Muscle of arm (tissue), 12 donors: ENCODE measurements around the gene RPGRIP1L. TPM values are rescaled to one million over a fixed set of nuclear protein-coding genes. Genes with fewer than 3 reads are reported as not detected.
"Not testable (repeated sequence)": the region's sequence is repeated elsewhere in the genome, so short reads cannot be mapped to it uniquely, and the experiment has no call there.

Source experiments
- DNase-seq: peaks from one replicate; pipeline ENCODE4 v3.0.0-alpha.2; 2013
- polyA plus RNA-seq, 12 donors: library from polyadenylated mRNA; unstranded; fragments of 120-200 nt; gene quantifications; one replicate each; pipeline ENCODE4 v1.2.1, GENCODE V29; 2013; ENCODE audit not compliant: insufficient read length in 12 of 12

The RPGRIP1L gene
- polyA plus RNA-seq, 12 donors, result 6.4 to 19.0 (median 8.4) TPM; not detected in 1

DNA sequence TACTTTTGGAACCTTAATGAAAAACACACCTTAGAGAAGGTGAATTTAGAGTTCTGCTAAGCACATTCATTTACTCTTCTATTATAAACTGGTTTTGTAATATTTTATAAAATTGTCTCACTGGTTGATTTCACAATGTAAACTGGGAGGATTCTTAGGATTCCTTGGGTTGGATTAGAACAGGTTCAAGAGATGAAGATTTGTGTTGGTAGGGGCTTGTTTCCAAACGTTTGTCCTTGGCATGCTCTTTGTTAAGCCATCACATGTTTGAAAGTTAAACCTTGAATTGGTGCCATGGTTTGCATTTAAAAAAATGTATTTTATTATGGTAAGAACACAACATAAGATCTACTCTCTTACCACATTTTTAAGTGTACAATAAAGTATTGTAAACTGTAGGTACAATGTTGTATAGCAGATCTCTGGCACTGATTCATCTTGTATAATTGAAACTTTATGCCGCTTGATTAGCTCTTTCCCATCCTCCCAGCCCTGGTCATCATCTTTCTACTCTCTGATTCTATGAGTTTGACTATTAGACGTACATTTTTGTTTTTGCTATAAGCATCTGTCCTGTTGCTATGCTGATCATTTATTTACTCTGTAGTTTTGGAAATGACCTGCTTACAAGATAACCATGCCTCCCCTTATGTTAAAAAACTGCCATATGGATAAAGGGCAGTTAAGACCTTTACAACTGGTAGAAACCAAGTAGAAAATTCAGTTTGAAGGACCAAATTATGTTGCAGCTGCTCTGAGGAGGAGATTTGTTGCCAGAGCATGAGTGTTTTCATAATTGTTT lies 9.9 kb upstream of the RPGRIP1L start:
- peak; percentile 31 for DNase-seq

DNA sequence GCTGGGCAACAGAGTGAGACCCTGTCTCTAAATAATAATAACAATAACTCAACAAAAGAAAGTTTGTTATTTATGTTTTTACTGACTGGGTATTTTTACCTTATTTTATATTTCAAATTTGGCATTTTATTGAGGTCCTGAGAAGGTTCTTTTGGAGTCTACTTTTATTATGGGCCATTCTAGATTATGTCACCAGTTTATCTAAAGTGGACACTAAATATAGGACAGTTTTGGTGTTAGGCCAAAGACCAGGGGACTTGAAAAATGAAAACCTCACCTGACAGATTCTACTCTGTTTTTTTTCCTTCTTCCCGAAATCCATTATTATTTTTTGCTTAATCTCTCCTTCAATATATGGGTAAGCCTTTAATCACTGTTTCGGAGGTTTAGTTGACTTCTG lies 8.4 kb upstream of the RPGRIP1L start:
- no peak for DNase-seq

DNA sequence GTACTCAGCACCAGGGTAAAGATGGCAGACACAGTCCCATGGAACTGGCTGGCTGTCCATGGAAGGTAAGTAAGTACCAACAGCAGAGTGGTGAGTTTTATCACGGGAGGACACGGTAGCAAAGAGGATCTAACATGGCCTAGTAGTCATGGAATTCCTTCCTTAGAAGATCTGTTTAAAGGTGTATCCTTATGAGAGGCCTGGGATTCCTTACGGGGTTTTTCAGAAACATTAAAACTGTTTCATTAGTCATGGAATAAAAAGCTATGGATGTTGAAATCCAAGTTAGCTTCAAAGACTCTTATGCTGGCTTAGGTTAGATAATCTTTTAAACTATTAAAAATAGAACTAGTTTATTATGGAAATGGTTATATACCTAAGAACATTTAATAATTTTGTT lies 7.7 kb upstream of the RPGRIP1L start:
- DNase-seq, result no peak

DNA sequence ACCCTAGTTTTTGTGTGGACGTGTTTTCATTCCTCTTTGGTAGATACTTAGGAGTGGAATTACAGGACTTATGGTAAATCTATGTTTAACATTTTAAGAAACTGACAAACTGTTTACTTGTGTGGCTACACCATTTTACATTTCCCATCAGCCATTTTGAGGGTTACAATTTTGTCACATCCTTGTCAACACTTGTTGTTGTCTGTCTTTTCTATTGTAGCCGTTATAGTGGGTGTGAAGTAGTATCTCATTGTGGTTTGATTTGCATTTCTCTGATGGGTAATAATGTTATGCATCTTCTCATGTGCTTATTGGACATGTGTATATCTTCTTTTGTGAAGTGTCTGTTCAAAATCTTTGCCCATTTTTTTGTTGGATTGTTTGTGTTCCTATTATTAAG lies 4.8 kb upstream of the RPGRIP1L start:
- no peak for DNase-seq

DNA sequence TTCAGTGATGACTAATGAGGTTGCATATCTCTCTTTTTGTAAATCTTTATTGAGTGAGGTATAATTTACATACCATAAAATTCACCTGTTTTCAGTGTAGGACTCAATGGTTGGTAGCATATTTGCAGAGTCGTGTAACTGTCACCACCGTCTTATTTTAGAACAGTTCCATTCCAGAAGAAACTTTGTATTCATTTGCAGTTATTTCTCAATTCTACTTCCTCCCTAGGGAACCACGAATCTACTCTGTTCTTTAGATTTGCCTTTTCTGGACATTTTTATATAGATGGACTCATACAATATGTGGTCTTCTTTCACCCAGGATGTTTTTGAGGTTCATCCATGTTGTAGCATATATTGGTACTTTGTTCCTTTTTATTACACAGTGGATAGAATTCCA lies 4.0 kb upstream of the RPGRIP1L start:
- DNase-seq, result no peak

DNA sequence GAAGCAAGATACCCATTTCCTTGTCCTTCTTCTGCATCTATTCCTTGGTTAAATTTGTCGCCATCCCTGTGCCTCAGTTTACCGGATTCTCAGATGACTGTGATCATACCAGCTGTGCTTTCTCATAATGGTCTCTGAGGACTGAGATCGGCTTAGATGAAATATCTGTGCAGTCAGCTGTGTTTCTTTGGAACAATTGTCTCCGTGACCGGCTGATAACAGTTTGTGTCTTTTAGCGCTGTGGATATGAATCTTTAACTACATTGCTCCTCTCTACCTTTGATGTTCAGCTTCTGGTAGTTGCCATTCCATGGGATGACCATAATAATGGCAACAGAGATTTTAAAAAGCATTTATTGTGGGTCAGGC lies 770 bp upstream of the RPGRIP1L start:
- DNase-seq, result peak; percentile 18

DNA sequence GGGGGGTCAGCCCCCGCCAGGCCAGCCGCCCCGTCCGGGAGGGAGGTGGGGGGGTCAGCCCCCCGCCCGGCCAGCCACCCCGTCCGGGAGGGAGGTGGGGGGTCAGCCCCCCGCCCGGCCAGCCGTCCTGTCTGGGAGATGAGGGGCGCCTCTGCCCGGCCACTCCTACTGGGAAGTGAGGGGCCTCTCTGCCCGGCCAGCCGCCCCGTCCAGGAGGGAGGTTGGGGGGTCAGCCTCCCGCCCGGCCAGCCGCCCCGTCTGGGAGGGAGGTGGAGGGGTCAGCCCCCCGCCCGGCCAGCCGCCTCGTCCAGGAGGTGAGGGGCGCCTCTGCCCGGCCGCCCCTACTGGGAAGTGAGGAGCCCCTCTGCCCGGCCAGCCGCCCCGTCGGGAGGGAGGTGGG lies 5.4 kb downstream of the RPGRIP1L start:
- DNase-seq, result not testable (repeated sequence)

DNA sequence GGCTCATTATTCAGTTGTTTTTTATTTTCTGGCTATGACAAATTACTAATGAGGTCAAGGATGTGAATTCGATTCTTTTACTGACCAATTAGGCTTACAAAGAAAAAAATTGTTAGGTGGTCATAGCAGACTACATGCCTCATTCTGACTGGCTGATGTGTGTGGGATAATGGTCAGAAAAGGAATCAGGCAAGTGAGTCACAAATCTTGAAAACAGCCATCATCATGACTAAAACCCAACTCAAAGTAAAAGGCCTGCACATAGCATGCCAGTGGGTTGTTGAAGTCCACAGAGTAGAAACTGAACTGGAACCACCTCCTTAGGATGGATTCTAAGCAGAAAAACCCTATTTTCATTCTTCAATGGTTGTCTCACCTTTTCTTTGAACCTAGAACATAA lies 8.6 kb downstream of the RPGRIP1L start:
- DNase-seq, result no peak

DNA sequence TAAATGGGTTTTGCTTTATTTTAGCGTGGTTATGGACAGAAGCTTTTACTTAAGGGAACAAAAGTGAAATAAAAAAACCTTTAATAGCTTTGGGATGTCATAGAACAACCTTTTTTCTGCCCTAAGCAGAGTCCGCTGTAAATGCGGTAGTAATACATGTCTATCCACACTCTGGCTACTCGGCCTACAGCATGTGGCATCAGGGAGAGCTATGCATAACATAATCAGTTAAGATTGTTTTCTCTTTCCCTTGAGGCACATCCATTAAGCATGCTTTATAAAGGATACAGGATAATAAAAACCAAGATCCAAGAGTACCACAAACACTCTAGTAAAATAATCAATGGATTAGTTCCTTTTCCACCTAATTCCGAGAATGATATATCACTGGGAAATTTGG lies 10.3 kb downstream of the RPGRIP1L start:
- DNase-seq, result no peak

DNA sequence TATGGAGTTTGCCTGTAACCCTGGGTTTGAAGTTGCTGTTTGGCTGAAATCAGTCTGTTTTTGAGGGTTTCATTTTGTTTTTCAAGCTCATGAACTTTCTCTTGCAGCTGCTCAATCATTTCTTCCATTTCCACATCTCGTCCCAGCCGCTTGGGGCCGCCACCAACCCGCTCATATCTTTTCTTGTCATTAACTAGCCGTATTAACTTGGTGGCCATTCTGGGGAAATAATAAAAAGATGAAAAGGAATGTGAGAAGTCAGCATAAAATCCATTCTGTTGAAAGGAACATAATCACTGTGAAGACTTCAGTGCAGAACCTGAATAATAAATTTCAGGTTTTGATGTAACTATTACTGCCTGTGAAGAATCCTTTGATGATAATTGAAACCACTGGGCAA lies 11.5 kb downstream of the RPGRIP1L start:
- DNase-seq, result no peak

DNA sequence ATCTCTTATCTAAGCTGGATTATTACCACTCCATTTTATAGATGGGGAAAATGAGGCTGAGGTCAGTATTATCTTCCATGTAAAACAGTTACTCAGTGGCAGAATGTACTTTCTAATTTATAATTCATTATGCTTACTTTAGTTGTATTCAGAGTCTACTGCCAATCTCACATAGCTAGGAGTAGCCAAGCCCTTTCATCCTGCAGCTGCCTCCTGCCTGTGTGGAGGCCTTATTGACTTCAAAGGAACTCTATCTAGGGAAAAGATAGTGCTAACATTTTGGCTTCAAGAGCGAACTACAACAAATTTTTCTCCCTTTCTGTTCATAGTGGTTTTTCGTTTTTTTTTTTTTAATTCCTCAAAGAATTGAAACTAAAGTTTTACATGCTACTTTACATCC lies 12.9 kb downstream of the RPGRIP1L start:
- no peak for DNase-seq

DNA sequence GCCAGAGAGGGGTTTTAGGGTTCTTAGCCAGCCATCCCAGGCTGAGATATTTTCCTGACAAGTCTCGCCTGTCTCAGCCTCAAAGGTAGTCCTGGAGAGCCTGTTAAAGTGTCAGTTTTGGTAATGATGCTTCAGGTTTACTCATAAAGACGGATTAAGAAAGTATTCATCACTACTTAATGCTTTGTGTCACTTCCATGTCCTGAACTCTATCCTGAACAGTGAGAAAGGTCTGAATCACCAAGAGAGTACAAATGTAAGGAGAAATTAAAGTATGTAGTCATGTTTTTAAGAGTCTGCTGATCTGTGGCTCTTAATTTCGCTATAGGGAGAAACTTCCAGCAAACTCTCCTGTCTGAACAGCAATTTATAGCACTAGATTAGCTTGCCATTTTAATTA lies 14.0 kb downstream of the RPGRIP1L start:
- no peak for DNase-seq

DNA sequence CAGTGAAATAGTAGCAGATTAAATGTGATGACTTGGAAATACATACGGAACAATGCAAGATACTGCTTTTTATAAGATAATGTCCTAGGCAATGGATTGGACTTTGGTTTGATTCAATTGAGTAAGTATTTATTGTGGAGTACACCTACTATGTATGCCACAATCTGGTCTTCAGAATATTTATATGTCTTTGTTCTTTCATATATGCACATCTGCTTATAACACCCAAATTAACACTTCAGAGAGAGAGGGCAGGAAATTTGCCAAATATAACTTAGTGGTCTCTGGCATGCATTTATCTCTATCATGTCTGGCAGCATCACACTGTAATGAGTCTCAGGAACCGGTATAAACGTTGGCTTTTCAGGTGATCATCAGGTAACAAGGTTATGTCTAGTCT lies 16.9 kb downstream of the RPGRIP1L start:
- DNase-seq, result no peak

DNA sequence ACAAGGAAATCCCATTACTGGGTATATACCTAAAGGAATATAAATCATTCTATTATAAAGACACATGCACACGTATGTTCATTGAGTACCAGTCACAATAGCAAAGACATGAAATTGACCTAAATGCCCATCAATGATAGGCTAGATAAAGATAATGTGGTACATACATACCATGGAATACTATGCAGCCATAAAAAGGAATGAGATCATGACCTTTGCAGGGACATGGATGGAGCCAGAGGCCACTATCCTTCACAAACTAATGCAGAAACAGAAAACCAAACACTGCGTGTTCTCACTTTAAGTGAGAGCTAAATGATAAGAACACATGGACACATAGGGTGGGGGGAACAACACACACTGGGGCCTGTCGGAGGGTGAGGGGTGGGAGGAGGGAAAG lies 18.3 kb downstream of the RPGRIP1L start:
- not testable (repeated sequence) for DNase-seq

DNA sequence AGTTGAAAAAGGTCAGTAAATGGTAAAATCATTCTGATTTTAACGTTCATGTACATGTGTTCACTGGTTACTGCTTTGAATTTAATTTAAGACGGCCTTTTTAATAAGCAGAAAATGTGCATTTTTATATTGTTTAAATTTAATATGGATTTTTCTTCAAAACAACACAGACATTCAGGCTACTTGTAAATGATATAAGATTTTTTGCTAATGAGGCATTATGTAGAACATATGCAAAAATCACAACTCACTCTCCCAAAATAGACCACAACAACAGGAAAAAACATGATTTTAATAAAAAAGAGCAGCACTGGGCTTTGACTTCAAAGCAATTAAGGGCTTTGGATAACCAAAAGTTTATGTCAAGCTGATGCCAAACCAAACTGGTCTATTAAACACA lies 22.3 kb downstream of the RPGRIP1L start:
- DNase-seq, result no peak

DNA sequence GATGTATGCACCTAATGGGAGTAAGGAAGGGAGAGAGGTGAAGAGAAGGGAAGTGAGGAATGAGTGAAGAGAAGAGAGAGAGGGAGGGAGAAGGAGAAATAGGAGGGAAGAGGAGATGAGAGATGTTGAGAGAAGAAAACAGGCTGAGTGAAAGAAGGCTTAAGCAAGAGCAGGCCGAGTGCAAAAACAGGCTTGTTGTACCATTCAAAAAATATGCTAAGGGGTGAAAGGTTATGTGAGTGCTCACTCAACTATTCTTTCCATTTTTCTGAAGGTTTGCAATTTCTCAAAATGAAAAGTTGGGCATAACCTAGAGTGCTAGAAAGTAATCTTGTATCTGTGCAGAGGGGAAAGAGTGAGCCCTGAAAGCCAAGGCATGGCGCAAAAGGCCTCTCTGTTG lies 22.9 kb downstream of the RPGRIP1L start:
- DNase-seq, result no peak

DNA sequence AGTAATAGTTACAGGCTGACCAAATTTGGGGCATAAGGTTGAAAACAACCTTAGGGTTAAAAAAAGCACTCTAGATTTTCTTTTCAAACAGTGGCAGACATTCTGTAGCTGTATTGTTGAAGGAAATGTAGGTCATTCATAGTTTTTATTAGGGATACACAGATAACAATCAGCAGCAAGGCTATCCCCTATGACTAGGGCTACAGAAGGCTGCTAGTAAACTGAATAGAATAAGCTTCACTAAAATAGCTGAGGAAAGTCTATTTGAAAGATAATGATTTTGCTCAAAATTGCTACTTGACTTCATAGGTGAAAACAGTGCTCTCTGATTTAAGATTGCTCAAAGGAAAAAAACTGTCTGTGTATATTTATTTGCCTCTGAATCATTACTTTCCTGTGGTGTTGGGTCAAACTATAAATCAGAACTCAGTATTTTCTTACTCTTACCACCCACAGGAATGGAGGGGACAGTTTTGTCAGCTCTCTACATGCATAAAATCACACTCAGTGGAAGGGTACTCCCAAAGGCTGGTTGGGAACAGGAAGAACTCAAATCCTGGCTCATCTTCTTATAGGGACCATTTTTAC lies 24.8 kb downstream of the RPGRIP1L start:
- no peak for DNase-seq

DNA sequence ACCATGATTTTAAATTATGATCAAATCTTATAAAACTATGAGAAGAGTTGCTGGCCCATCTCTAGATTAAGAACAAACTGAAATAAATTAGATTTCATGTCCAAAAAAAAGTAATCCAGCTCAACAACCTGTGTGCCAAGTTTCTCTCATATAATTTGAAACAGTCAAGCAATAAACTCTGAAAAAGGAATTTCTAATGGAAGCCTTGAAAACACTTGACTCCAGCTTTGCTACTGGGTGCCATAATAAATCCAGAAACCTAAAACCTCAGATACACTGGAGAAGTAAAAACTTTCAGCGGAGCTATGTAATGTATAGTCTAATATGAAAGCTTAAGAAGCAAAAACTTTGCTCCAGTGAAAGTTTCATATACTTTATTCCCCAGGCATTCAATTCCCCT lies 25.5 kb downstream of the RPGRIP1L start:
- no peak for DNase-seq

DNA sequence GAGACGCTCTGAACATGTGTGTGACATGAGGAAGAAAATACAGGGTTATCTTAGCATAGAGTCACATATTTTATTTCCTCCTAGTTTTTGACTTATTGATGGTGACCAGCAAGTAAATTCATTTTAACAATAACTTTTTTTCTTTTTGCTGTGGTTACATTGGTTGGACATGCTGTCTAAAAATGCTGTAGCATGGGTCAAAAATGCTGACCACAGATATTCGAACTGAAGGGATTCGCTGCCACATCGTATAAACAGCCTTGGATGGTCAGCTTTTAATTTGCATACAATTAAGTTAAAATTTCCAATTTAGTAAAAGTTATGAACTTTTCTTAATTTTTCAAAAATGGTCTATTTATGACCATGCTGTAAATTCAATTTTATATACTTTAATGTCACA lies 30.5 kb downstream of the RPGRIP1L start:
- DNase-seq, result no peak

DNA sequence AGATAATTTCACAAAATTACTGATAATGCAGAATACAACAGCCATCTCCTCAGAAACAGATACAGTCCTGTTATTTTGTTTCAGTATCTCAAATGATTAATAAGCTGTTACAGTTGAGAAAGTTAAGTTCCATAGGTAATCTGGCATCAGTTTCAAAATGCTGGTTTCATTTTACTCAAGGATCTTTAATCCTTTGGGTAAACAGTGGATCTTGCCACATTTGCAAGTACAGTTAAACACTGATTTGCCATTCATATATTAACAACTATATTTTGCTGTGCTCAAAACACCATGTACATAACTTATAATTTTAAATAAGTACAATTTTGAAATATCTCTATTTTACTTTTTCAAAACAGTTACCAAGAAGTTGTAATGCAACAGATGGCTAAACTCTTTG lies 31.2 kb downstream of the RPGRIP1L start:
- DNase-seq, result no peak

DNA sequence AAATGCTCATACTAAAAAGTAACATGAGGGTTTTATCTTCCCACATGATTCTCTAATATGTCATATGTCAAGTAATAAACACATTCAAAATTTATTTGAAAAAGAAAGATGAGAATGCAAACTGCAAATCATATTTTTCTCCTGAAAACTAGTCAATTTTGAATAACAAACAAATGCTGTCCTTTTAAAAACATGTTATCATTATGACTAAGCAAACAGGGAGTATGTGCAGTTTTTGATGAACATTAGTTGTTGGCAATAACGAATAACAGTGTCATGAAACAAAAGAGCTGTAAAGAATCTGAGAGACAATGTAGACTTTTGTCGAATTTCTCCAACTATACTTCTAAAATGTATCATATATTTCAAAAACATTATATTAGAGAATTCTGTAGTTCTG lies 34.8 kb downstream of the RPGRIP1L start:
- no peak for DNase-seq

DNA sequence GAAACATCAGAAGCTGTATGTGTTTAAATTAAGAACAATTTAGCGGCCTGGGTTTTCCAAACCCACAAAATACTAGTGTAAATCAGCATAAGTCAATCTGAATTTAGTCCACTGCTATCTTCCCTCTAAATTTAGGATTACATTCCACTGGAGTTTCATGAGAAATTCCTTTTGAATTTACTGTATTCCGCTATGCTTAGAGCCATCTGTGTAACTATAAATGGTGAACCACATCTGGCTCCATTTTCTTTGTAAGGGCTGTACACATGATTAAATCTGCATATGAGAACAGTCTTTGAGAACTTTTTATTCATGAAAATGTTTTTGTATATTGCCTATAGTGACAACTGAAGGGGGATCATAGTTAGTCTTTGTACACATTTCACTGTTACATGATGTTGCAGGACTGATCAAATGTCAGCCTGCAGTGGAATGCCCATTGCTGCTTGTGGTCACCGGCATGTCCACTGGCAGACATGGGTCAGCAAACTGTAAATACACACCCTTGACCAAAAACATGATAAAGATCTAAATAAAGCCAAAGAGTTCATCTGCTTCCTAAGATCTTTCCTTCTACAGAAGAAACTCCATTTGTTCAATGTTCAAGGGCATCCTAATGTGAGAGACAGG lies 36.8 kb downstream of the RPGRIP1L start:
- DNase-seq, result no peak

DNA sequence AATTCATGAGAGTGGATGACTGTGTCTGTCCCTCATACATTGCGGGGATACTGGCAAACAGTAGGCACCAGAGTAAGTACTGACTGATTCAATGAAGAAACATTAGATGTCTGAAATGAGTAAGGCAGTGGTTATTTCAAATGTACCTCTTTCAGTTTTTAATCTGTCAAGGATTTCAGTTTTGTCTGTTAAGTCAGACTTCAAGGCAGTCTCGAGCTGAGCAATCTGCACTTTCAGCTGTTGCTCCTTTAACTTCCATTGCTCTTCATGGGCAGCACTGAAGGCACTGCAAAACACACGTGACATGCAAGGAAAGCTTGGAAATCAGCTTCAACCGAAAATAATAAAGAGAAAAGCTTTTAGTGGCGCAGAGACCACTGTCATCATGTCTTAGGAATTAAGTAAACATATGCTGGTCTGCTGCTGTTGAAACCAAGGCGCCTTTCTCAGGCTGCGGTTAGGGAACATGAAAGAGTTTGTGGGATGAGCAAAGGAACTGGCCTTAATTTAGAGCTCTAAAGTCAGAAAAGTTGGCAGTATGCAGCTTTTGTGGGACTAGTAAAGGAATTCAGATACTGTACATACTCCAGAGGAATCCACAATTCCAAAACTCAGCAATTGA lies 38.8 kb downstream of the RPGRIP1L start:
- DNase-seq, result peak; percentile 33
